Stimulated activated CD4-positive, alpha-beta T cell treated with anti-CD3 and anti-CD28 coated beads, Interleukin-4, amount 100 ng/mL, for 24 hours (primary cell): ENCODE measurements around the gene ZNF652.
"Not testable (repeated sequence)": the region's sequence is repeated elsewhere in the genome, so short reads cannot be mapped to it uniquely, and the experiment has no call there.

Source experiments
- DNase-seq: peaks from one replicate; pipeline ENCODE4 v3.0.0-alpha.2; 2020

ZNF652 gene

GRCh38 chr17:49384951-49385350, 22.9 kb upstream of the ZNF652 start:
- no peak for DNase-seq

DNA sequence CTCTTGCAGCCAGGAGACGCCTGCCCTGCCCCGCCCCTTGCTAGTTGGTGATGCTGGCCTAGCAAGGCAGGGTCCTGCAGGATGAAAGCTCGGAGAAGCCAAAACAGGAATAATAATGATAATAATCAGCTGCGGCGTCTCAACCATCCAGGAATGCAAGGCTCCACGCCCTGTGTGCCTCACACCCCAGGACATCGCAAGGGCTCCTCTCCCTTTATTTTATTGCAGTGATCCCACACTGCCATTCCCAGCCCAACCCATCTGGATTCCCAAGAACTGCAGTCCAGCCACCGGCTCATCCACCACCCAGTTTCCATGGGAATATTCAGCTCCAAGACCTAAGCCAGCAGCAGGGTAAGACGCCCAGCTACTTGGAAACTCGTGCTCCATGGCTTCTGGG, 21.0 kb upstream of the ZNF652 start:
- DNase-seq = no peak

GRCh38 chr17:49382556-49382955, 20.5 kb upstream of the ZNF652 start:
- no peak for DNase-seq

DNA sequence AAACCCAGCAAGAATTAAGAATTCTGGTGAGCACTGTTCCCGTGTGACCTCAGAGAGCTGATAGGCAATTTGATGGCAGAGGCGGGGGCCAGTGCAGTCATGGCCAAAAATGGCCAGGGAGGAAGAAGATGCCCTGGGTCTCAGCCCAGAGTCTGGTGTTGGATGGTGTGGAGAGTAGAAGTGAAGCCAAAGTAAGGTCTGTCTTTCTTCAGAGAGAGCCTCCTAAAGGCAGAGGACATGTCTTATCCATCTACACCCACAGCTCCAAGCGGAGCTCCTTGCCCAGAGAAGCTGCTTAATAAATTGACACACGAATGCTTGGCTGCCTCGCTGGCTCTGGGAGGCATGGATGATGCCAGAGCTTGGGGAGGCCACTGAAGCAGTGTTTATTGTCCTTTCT, 19.7 kb upstream of the ZNF652 start:
- DNase-seq = no peak

DNA sequence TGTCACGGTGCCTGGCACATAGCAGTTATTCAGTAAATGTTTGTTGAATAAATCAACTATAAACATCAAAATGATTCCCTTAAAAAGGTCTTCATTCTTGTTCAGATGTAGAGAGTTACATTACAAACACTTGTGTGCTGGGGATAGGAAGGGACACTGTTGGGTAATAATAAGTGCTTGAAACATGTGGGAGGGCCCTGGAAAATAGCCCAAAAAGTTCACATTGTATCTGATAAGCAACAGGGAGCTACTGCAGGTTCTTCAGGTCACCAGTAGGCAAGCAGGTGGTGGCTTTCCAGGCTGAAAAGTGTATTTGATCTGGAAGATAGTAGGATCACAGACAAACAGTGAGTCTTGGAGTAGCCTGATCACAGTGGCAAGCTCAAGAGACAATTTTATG, 19.0 kb upstream of the ZNF652 start:
- no peak for DNase-seq

DNA sequence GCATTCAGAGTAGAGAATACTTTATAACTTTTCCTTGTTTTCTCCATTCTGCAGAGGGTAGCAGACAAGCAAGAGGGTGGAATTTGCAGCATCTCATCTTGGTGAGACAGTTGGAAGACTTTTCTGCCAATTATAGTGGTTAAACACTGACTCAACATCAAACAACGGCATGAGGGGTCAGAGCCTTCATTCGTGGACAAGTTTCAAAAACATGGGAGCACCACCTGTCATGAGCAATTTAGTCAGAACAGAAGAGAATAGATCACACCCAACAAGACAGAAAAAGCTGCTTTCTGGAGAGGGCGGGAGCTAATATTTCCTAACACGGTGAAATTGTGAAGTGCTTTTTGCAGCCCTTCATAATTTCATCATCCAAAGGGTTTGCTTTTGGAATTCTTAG, 17.9 kb upstream of the ZNF652 start:
- DNase-seq = no peak

DNA sequence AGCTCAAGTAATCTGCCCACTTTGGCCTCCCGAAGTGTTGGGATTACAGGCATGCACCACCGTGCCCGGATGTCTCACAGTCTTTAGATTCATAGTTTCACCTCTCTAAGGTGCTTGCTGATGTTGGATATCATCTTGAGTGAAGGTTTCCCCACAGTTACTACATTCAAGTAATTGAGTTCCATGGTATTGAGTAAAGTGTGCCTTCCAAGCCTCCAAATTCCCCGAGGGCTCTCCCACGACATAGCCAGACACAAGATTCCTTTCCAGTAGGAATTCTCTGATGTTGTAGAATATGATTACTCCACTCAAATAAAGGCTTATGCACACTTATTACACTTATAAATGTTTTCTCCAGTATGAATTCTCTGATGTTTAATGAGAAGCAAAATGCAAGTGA, 16.3 kb upstream of the ZNF652 start:
- DNase-seq = no peak

GRCh38 chr17:49375544-49375943, 13.5 kb upstream of the ZNF652 start:
- DNase-seq = no peak

DNA sequence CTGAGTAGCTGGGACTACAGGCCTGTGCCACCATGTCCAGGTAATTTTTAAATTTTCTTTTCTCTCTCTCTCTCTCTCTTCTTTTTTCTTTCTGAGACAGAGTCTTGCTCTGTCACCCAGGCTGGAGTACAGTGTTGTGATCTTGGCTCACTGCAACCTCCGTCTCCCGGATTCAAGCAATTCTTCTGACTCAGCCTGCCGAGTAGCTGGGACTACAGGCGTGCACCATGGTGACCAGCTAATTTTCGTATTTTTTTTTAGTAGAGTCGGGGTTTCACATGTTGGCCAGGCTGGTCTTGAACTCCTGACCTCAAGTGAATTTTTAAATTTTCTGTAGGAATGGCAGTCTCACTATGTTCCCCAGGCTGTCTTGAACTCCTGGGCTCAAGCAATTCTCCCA, 11.1 kb upstream of the ZNF652 start:
- no peak for DNase-seq

DNA sequence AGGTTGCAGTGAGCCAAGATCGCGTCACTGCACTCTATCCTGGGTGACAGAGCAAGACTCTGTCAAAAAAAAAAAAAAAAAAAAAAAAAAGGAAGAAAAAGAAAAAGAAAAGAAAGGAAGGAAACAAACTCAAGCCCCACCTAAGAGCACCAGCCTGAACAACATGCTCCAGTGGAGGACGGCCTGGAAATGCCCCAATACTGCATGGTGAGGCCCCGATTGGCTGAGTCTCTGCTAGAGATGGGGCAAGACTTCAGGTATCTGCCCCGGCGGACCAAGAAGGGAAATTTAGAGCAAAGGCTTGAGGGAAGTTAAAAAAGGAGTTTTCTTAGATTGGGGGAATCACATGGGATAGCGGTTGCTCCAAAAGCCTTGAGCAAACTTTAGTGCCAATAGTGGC, 10.4 kb upstream of the ZNF652 start:
- DNase-seq = no peak

DNA sequence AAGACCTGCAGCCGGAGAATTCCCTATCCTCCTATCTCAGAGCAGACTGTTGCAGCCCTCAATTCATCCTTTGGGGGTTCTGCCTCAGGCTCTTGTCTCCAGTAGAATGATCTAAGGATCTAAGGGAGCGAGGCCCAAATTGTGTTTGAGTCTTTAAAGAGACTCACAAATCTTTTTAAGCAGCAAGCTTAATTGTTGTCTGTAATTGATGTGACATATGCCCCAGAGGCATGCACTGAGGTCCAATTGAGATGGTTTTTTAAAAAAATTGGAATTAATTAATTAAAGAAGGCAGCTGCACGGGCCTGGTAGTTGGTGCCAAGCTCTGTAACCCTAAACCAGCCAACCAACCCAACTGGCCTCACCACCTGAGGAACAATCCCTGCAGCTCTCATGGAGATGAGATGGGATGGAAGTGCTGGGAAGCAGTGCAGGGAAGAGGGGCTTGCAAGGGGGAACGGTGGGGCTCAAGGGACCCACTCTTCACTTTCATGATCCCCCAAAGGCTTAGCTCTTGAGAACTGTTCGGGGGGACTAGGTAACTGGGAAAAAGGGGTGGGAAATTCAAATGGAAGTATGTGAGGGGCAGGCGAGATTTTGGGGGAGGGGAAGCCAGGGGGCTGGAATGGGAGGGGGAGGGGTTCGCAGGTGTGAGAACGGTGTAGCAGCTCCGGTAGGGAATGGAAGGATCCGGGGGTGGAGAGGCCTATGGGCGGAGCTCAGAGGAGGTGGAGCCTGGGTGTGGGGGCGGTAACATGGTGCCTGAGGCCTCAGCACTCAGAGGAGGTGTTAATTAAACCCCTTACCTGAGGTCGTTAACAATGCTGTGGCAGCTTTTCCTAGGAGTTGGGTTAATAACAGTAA, 9.2 kb upstream of the ZNF652 start:
- DNase-seq = no peak

DNA sequence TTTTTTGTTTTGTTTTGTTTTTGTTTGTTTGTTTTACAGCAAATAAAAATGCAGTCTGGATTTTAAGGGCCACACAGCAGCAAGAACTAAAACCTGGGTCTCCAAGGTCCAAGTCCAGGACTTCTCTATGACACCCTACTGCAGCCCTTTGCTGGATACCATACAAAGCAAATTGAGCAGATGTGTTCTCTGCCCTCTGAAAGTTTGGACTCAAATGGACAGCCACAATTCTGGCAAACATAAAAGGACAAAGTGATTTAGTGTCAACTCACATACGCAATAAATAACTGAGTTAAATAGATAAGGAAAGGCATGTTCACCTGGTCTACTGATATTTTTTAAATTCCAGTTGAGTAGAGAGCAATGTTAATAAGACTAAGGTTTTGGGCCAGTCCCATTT, 7.7 kb upstream of the ZNF652 start:
- no peak for DNase-seq

GRCh38 chr17:49369089-49369488, 7.0 kb upstream of the ZNF652 start:
- no peak for DNase-seq

DNA sequence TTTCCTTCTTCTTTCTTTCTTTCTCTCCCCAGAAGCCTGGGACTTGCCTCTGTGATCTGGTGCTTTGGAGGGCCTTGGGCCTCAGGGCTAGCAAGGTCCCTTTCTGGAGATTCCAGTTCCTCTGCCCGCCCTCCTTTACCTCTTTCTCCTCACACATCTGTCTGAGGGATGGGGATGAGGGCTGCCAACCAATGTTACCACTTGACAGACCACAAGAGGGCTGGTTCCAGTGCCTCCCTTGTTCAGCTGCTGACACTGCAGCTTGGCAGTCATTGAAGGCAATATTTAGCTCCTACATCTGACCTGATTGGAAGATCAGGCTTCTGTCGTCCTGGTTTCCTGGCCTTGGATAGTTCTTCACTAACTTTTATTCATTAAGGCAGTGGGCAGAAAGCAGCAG, 3.6 kb upstream of the ZNF652 start:
- DNase-seq = peak; percentile 38

DNA sequence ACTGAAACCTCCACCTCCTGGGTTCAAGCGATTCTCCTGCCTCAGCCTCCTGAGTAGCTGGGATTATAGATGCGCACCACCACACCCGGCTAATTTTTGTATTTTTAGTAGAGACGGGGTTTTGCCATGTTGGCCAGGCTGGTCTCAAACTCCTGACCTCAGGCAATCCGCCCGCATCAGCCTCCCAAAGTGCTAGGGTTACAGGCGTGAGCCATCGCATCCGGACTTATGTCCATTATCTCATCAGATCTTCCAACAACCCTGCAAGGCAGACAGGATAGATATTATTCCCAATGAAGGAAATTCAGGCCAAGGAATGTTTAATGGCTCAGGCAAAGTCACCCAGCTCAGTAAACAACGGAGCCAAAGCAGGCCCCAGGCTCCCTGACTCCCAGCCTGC, 3.1 kb upstream of the ZNF652 start:
- DNase-seq = not testable (repeated sequence)

GRCh38 chr17:49364119-49364518, 2.1 kb upstream of the ZNF652 start:
- DNase-seq = no peak

DNA sequence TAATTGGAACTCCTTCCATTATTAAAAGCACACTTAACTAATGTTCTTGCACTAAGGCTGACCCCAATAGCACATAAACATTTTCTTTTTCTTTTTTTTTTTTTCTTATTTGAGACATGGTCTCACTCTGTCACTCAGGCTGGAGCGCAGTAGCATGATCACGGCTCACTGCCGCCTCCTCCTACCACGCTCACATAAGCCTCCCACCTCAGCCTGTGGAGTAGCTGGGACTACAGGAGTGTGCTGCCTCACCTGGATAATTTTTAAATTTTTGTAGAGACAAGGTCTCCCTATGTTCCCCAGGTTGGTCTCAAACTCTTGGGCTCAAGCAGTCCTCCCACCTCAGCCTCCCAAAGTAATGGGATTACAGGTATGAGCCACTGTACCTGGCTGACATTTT, 1.2 kb upstream of the ZNF652 start:
- DNase-seq = no peak

GRCh38 chr17:49362723-49363117, 670 bp upstream of the ZNF652 start:
- DNase-seq = no peak

GRCh38 chr17:49361129-49361901, 735 bp downstream of the ZNF652 start:
- peak; percentile 72 for DNase-seq

DNA sequence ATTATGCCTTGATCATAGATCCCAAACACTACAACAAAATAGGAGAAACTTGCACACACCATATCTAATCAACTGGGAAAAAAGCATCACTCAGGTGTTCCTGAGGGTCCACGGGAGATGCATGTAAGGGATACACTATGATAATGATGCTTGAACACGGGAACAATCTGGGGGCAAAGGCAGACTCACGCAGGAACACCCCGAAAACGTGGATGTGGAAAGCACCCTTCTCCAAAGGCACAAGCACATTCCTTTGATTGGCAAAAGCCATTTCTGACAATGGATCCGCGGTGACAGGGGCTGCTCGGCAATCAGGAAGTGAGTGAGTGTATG, 1.3 kb downstream of the ZNF652 start:
- no peak for DNase-seq

DNA sequence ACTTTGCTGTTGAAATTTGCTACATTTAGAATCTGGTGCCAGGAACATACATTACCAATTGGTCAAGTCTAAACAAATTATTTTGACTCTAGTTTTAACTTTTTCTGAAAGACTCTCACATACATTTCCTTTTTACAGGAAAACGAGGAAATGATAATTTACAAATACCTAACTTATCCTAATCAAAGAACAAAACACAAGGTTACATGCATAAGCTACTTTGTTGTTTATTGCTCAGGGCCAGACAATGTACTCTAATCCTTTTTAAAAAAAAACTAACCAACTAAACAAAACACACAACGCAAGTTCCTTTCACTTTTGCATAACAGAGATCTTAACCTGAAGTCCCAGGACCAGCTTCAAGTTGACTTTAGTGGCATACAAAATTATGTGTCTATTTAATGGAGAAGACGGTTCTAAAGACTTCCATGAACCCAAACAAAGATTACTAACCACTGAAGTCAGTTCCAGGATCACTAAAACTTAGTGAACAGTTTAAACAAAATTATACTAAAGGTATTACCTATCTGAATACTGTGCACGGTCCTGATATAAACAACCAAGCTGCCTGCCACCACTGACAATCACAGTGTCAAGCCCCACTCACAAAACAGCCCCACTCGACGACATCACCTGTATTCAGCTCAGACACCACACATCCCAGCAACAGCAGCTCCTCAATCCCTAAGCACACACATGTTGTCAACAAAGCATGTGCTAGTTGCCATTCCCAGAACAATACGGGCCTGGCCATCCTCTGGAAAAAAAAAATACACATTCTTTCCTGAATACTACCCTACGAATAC, 1.9 kb downstream of the ZNF652 start:
- DNase-seq = no peak

- peak; percentile 34 for DNase-seq
Observed at GRCh38 chr17:49358641-49359247, 3.3 kb downstream of the ZNF652 start.

DNA sequence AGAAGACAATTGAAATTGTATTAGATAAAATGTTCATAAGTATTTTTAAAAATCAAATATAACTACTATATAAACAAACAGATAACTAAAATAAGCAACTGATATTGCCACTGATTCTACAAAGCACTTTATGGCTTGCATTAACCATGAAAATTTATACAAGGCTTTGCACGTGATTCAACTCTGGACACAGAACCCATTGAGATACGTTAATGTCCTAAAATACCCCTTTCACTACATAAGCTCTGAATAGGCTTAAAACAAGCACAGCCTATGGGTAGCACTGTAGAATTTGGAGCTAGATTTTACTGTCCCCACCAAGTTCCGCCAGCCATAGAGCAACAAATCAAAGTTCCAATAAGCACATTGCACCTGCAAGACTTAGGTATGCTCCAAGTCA, 4.5 kb downstream of the ZNF652 start:
- no peak for DNase-seq
